Peyer's patch (tissue), 4 donors: ENCODE measurements around the gene ABCD2. TPM values are rescaled to one million over a fixed set of nuclear protein-coding genes. Genes with fewer than 3 reads are reported as not detected.
"Not testable (repeated sequence)": the region's sequence is repeated elsewhere in the genome, so short reads cannot be mapped to it uniquely, and the experiment has no call there.

Source experiments
- DNase-seq, 3 donors: peaks; one replicate each; pipeline ENCODE4 v3.0.0-alpha.2; 2017 to 2019
- H3K27ac ChIP-seq, 4 donors: fragments of 200-600 bp; sonication (generic); one replicate each; pipeline ENCODE4 v1.5.1; 2016 to 2019
- H3K27me3 ChIP-seq, 2 donors: fragments of 200-600 bp; sonication (generic); one replicate each; pipeline ENCODE4 v1.5.1; 2019
- H3K36me3 ChIP-seq, 3 donors: fragments of 200-600 bp; sonication (generic); one replicate each; pipeline ENCODE4 v1.5.1; 2016 to 2019
- H3K4me1 ChIP-seq, 4 donors: fragments of 200-600 bp; sonication (generic); one replicate each; pipeline ENCODE4 v1.5.1; 2016 to 2019
- H3K4me3 ChIP-seq, 4 donors: fragments of 200-600 bp; sonication (generic); 1 replicate in 3 of 4; 2 replicates in 1 of 4; pipeline ENCODE4 v1.5.1; 2016 to 2019; ENCODE audit warnings: mild to moderate bottlenecking in 1 of 4
- H3K9me3 ChIP-seq, 4 donors: fragments of 200-600 bp; sonication (generic); one replicate each; pipeline ENCODE4 v1.5.1; 2016 to 2019; ENCODE audit warnings: mild to moderate bottlenecking in 1 of 4
- POLR2A ChIP-seq, 2 donors: fragments of 450-650 bp; IDR thresholded peaks; one replicate each; pipeline ENCODE4 v1.5.1; 2017; ENCODE audit warnings: antibody characterized with exemption in 2 of 2, mild to moderate bottlenecking in 2 of 2, moderate library complexity in 2 of 2
- total RNA-seq, 4 donors: library from RNA; depleted of rRNA; stranded (reverse); fragments of >200 nt; gene quantifications; one replicate each; pipeline ENCODE4 v1.1.0, GENCODE V29; 2016
- TF ChIP-seq, protein P1 (sequence below), 6 experiments: fragments of 450-650 bp in 4 of 6; fragments of 200-600 bp in 2 of 6; sonication (generic) in 1 of 6; IDR thresholded peaks; one replicate each; pipeline ENCODE4 v1.5.1; 2017 to 2019; ENCODE audit warnings: antibody characterized with exemption in 6 of 6, mild to moderate bottlenecking in 3 of 6, moderate library complexity in 1 of 6

ABCD2 gene
- total RNA-seq, 4 donors from 2014 or later = 0.54 to 1.7 (median 0.88) TPM; not detected in 1

DNA sequence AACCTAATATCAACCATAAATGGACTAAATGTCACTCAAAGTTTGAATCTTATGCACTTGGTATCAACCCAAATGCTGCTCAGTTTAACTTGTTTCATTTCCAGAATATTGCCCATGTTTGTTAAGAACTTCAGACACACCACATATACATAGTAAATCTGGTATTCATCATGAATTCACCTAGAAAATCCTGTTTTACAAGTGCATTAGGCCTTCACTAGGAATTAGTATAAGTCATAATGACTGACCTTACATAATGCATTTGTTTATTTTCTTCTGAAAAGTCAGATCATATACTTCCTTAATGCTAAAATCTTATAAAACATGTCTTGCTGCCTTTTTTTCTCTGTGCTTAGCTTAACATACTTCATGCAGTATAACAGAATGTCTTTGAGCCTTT, 66.1 kb downstream of the ABCD2 start:
- Histone ChIP-seq H3K4me3 (no peak overlapping the region), H3K27me3 (no peaks in the 10 kb centered on the region), H3K4me1 (no peaks in the 10 kb centered on the region), H3K27ac (no peak overlapping the region), H3K36me3 (peaks cover 0 to 5% (median 0%) of the 10 kb centered on the region in 3 donors), H3K9me3 (no peaks in the 10 kb centered on the region)
- no peak for TF ChIP-seq POLR2A (IDR thresholded peaks at IDR 0.05)
- TF ChIP-seq, protein P1, sequence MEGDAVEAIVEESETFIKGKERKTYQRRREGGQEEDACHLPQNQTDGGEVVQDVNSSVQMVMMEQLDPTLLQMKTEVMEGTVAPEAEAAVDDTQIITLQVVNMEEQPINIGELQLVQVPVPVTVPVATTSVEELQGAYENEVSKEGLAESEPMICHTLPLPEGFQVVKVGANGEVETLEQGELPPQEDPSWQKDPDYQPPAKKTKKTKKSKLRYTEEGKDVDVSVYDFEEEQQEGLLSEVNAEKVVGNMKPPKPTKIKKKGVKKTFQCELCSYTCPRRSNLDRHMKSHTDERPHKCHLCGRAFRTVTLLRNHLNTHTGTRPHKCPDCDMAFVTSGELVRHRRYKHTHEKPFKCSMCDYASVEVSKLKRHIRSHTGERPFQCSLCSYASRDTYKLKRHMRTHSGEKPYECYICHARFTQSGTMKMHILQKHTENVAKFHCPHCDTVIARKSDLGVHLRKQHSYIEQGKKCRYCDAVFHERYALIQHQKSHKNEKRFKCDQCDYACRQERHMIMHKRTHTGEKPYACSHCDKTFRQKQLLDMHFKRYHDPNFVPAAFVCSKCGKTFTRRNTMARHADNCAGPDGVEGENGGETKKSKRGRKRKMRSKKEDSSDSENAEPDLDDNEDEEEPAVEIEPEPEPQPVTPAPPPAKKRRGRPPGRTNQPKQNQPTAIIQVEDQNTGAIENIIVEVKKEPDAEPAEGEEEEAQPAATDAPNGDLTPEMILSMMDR (IDR thresholded peaks at IDR 0.05) = no peak
- no peak for DNase-seq

DNA sequence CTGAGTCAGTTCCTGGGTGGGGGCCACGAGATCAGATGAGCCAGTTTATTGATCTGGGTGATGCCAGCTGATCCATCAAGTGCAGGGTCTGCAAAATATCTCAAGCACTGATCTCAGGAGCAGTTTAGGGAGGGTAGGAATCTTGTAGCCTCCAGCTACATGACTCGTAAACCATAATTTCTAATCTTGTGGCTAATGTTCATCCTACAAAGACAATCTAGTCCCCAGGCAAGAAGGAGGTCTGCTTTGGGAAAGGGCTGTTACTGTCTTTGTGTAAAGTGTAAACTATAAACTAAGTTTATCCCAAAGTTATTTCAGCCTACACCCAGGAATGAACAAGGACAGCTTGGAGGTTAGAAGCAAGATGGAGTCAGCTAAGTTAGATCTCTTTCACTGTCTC, 75.4 kb downstream of the ABCD2 start:
- DNase-seq, H3K4me3 ChIP-seq, H3K36me3 ChIP-seq, H3K27me3 ChIP-seq, H3K27ac ChIP-seq, H3K4me1 ChIP-seq, H3K9me3 ChIP-seq: not testable (repeated sequence)

DNA sequence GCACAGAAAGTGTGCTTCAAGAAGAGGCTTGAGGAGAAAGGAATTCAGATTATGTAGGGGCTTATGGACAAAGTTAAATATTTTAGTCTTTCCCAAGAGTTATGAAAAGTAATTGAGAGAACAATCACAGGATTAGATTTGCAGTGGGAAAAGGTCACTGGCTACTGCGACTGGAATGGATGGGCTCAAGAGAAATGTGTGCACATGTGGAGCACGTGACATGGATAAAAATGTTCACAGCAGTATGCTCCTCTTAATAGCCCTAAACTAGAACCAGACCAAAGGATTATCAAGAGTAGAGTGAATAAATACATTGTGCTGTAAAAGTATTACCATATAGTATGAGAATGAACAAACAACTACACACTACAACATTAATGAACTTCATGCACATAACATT, 78.1 kb downstream of the ABCD2 start:
- no peaks in the 10 kb centered on the region for H3K9me3 ChIP-seq

DNA sequence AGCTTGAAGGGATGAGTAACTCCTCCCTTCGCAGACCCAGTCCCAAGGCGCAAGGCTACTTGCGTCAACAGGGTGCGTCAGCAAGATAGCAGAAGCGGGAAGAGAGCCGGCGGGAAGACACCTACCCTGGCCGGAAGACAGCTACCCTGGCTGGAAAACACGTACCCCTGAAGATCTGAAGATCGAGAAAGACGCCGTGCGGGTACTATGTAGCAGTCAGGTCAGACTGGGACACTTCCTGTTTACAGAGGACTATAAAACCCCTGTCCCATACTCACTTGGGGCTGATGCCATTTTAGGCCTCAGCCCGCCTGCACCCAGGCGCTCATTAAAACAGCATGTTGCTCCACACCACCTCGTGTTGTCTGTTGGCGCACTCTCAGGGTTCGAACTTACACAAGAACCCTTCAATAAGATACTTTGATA, 80.9 kb downstream of the ABCD2 start:
- H3K36me3 ChIP-seq = no peaks in the 10 kb centered on the region
- no peaks in the 10 kb centered on the region for H3K4me1 ChIP-seq
- no peak for DNase-seq
- no peak overlapping the region for H3K27ac ChIP-seq
- no peak overlapping the region for H3K4me3 ChIP-seq
- H3K27me3 ChIP-seq = no peaks in the 10 kb centered on the region
- no peaks in the 10 kb centered on the region for H3K9me3 ChIP-seq
- no peak for TF ChIP-seq POLR2A (IDR thresholded peaks at IDR 0.05)
- TF ChIP-seq, protein P1 (IDR thresholded peaks at IDR 0.05) = no peak

More for the DNA sequence above, 78.1 kb downstream of the ABCD2 start:
- H3K27me3 ChIP-seq = no peaks in the 10 kb centered on the region
- DNase-seq = no peak
- no peak overlapping the region for H3K27ac ChIP-seq
- no peaks in the 10 kb centered on the region for H3K4me1 ChIP-seq
- H3K36me3 ChIP-seq = no peaks in the 10 kb centered on the region
- no peak overlapping the region for H3K4me3 ChIP-seq
- TF ChIP-seq, protein P1 (IDR thresholded peaks at IDR 0.05) = no peak
- TF ChIP-seq POLR2A (IDR thresholded peaks at IDR 0.05) = no peak

DNA sequence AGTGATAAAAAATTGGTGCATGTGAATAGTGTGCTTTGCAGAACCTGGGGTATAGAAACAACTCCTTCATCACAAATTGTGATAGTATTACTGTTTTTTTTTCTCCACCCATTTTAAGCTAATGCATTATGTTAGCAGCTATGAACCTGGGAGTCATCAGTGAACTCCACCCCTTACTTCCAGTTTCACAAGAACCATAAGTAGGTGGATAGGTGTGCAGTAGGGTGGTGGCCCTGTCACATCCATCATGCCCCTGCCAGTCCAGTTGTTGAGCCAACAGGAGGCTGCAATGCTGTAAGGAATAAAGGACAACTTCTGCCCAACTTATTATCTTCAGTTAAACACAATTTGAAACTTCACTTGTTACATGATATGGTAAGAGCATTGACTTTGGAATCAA, 85.7 kb downstream of the ABCD2 start:
- Histone ChIP-seq H3K9me3 (no peaks in the 10 kb centered on the region), H3K27ac (no peak overlapping the region), H3K4me3 (no peak overlapping the region), H3K27me3 (no peaks in the 10 kb centered on the region), H3K36me3 (no peaks in the 10 kb centered on the region), H3K4me1 (no peaks in the 10 kb centered on the region)
- no peak for DNase-seq
- TF ChIP-seq, protein P1 (IDR thresholded peaks at IDR 0.05) = no peak
- no peak for TF ChIP-seq POLR2A (IDR thresholded peaks at IDR 0.05)

DNA sequence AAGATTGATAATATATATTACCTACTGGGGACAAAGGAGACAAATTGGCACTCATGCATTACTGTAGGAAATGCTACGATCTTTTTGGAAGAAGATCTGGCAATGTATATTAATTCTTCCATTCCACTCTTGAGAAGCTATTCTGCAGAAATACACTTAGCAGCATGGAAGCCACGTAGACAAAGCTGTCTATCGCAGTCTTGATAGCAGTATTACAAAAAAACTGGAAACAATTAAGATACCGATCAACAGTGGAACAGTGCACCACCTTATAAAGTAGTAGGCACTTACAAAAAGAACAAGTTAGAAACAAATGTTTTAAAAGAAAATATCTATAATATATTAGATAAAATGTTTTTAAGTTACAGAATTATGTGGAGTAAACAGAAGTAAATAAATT, 87.2 kb downstream of the ABCD2 start:
- no peak overlapping the region for H3K4me3 ChIP-seq
- TF ChIP-seq, protein P1 (IDR thresholded peaks at IDR 0.05) = no peak
- no peak for TF ChIP-seq POLR2A (IDR thresholded peaks at IDR 0.05)
- no peaks in the 10 kb centered on the region for H3K9me3 ChIP-seq
- no peaks in the 10 kb centered on the region for H3K27me3 ChIP-seq
- no peak for DNase-seq
- no peaks in the 10 kb centered on the region for H3K36me3 ChIP-seq
- H3K27ac ChIP-seq = no peak overlapping the region
- no peaks in the 10 kb centered on the region for H3K4me1 ChIP-seq
